H1 (cell line): ENCODE measurements around the gene H1-8. TPM values are rescaled to one million over a fixed set of nuclear protein-coding genes. Genes with fewer than 3 reads are reported as not detected.

Experiments
- CTCF ChIA-PET: fragments of 300-600 bp; sonication (Branson Sonifier 250); formaldehyde crosslinking; loops from one replicate; lab custom pipeline; 2021; ENCODE audit not compliant: partially characterized antibody; lab: Charles Lee
- POLR2A ChIA-PET: fragments of 300-600 bp; sonication (Branson Sonifier 250); formaldehyde crosslinking; loops from one replicate; lab custom pipeline; 2021; ENCODE audit warnings: inconsistent platforms; ENCODE audit not compliant: partially characterized antibody; lab: Charles Lee
- DNase-seq, 2 experiments: peaks; one replicate each; pipeline versions ENCODE4 v3.0.0 to v3.0.0-alpha.2; 2010 to 2022; ENCODE audit warnings: low spot score in 2 of 2, low read depth in 1 of 2, mixed read lengths in 1 of 2
- FAIRE-seq: peaks from 2 replicates; lab custom pipeline; 2011; peaks lifted over from hg19 to GRCh38; lab: Jason Lieb, UNC
- H2AFZ ChIP-seq: 2 replicates; pipeline ENCODE4 v1.8.1; 2012; ENCODE audit warnings: low read length, inconsistent platforms
- H2AK5ac ChIP-seq: 2 replicates; pipeline ENCODE4 v1.6.1; 2013; ENCODE audit warnings: low read depth, low read length
- H2BK120ac ChIP-seq: replicated peaks from 2 replicates; pipeline ENCODE3; 2013; ENCODE audit warnings: low read depth, low read length, inconsistent platforms
- H2BK12ac ChIP-seq: 2 replicates; pipeline ENCODE4 v1.6.1; 2013; ENCODE audit warnings: low read depth, low read length
- H2BK15ac ChIP-seq: 2 replicates; pipeline ENCODE4 v1.6.1; 2013; ENCODE audit warnings: low read length
- H2BK20ac ChIP-seq: 2 replicates; pipeline ENCODE4 v1.6.1; 2013; ENCODE audit warnings: low read length
- H2BK5ac ChIP-seq: 2 replicates; pipeline ENCODE4 v1.6.1; 2013; ENCODE audit warnings: low read depth, low read length
- H3K14ac ChIP-seq: 2 replicates; pipeline ENCODE4 v1.6.1; 2013; ENCODE audit warnings: inconsistent platforms; ENCODE audit not compliant: insufficient read length
- H3K18ac ChIP-seq: 2 replicates; pipeline ENCODE4 v1.6.1; 2013; ENCODE audit warnings: low read length; ENCODE audit errors: extremely low read depth
- H3K23ac ChIP-seq: 2 replicates; pipeline ENCODE4 v1.6.1; 2013; ENCODE audit warnings: inconsistent platforms; ENCODE audit not compliant: insufficient read length
- H3K23me2 ChIP-seq: 2 replicates; pipeline ENCODE4 v1.6.1; 2013; ENCODE audit warnings: low read depth, low read length
- H3K27ac ChIP-seq: 2 replicates; pipeline ENCODE4 v1.6.1; 2011; ENCODE audit warnings: low read depth, low read length, inconsistent platforms
- H3K27me3 ChIP-seq, 4 experiments: replicated peaks in 1 of 4; 1 replicate in 1 of 4; 2 replicates in 3 of 4; pipeline versions ENCODE4 v1.6.1 to v1.8.1; 2011 to 2013; ENCODE audit warnings: low read length in 3 of 4, mild to moderate bottlenecking in 3 of 4, inconsistent platforms in 2 of 4, mixed read lengths in 2 of 4, moderate library complexity in 1 of 4; ENCODE audit not compliant: control insufficient read depth in 3 of 4, insufficient read depth in 3 of 4; ENCODE audit errors: extremely low read depth in 1 of 4
- H3K36me3 ChIP-seq, 4 experiments: 2 replicates each; pipeline versions ENCODE4 v1.6.1 to v1.8.1; 2011 to 2013; ENCODE audit warnings: mild to moderate bottlenecking in 4 of 4, low read length in 3 of 4, moderate library complexity in 2 of 4, control low read depth in 1 of 4, inconsistent platforms in 1 of 4; ENCODE audit not compliant: insufficient read depth in 4 of 4, control insufficient read depth in 2 of 4
- H3K4ac ChIP-seq: replicated peaks from 2 replicates; pipeline ENCODE3; 2013; ENCODE audit warnings: low read length, low read depth, mixed read lengths, inconsistent platforms; ENCODE audit not compliant: insufficient read length
- H3K4me1 ChIP-seq, 4 experiments: replicated peaks in 1 of 4; 1 replicate in 1 of 4; 2 replicates in 3 of 4; pipeline versions ENCODE4 v1.6.1 to v1.8.1; 2011 to 2013; ENCODE audit warnings: low read length in 3 of 4, inconsistent platforms in 2 of 4, mixed read lengths in 1 of 4; ENCODE audit not compliant: insufficient read depth in 4 of 4, control insufficient read depth in 3 of 4
- H3K4me2 ChIP-seq, 2 experiments: 2 replicates each; pipeline versions ENCODE4 v1.6.1 to v1.8.1; 2011 to 2013; ENCODE audit warnings: low read depth in 2 of 2, low read length in 2 of 2, control low read depth in 1 of 2, inconsistent platforms in 1 of 2, mild to moderate bottlenecking in 1 of 2; ENCODE audit not compliant: insufficient read depth in 1 of 2
- H3K4me3 ChIP-seq, 4 experiments: fragments of 200-600, 300-600 bp in 1 of 4; sonication (generic), shearing (Covaris generic), sonication (Bioruptor Twin) in 1 of 4; 2 replicates each; pipeline versions ENCODE4 v1.5.1 to v1.8.1; 2011 to 2016; ENCODE audit warnings: low read length in 4 of 4, low read depth in 3 of 4, control low read depth in 2 of 4, inconsistent platforms in 2 of 4, mild to moderate bottlenecking in 2 of 4, mixed read lengths in 1 of 4, moderate library complexity in 1 of 4; ENCODE audit not compliant: insufficient read depth in 2 of 4; ENCODE audit errors: extremely low read depth in 1 of 4
- H3K56ac ChIP-seq: replicated peaks from 2 replicates; pipeline ENCODE3; 2013; ENCODE audit warnings: low read depth, mild to moderate bottlenecking, mixed read lengths, low read length, inconsistent platforms; ENCODE audit not compliant: insufficient read length
- H3K79me1 ChIP-seq: 2 replicates; pipeline ENCODE4 v1.6.1; 2013; ENCODE audit warnings: low read depth, low read length, control low read depth
- H3K79me2 ChIP-seq, 2 experiments: 2 replicates each; pipeline versions ENCODE4 v1.6.1 to v1.8.1; 2012 to 2013; ENCODE audit warnings: low read length in 2 of 2, mild to moderate bottlenecking in 2 of 2, inconsistent platforms in 1 of 2; ENCODE audit not compliant: insufficient read depth in 2 of 2, control insufficient read depth in 1 of 2
- H3K9ac ChIP-seq, 4 experiments: replicated peaks in 1 of 4; 1 replicate in 1 of 4; 2 replicates in 3 of 4; pipeline versions ENCODE4 v1.6.1 to v1.8.1; 2011 to 2013; ENCODE audit warnings: low read depth in 3 of 4, low read length in 3 of 4, control low read depth in 2 of 4, mild to moderate bottlenecking in 2 of 4, moderate library complexity in 2 of 4, inconsistent platforms in 1 of 4; ENCODE audit errors: extremely low read depth in 1 of 4
- H3K9me3 ChIP-seq, 2 experiments: 2 replicates each; pipeline versions ENCODE4 v1.6.1 to v1.8.1; 2012 to 2013; ENCODE audit warnings: mild to moderate bottlenecking in 2 of 2, moderate library complexity in 2 of 2, control low read depth in 1 of 2, inconsistent platforms in 1 of 2, low read depth in 1 of 2, low read length in 1 of 2, mixed read lengths in 1 of 2; ENCODE audit not compliant: insufficient read depth in 2 of 2
- H4K20me1 ChIP-seq, 2 experiments: replicated peaks in 1 of 2; 2 replicates each; pipeline versions ENCODE3 to v1.8.1; 2011 to 2013; ENCODE audit warnings: inconsistent platforms in 2 of 2, low read length in 2 of 2, mild to moderate bottlenecking in 1 of 2; ENCODE audit not compliant: insufficient read depth in 2 of 2, control insufficient read depth in 1 of 2
- H4K5ac ChIP-seq: 2 replicates; pipeline ENCODE4 v1.6.1; 2013; ENCODE audit warnings: low read length, low read depth, mixed read lengths, inconsistent platforms; ENCODE audit not compliant: insufficient read length
- H4K8ac ChIP-seq: 2 replicates; pipeline ENCODE4 v1.8.0; 2013; ENCODE audit warnings: mild to moderate bottlenecking, moderate library complexity, low read length, inconsistent platforms; ENCODE audit not compliant: insufficient read depth; ENCODE audit errors: extremely low read depth
- H4K91ac ChIP-seq: replicated peaks from 2 replicates; pipeline ENCODE3; 2013; ENCODE audit warnings: low read length, mixed read lengths, inconsistent platforms; ENCODE audit not compliant: insufficient read length
- ASH2L ChIP-seq: fragments of 200-600, 300-600 bp; sonication (generic); IDR thresholded peaks from one replicate; pipeline ENCODE4 v1.7.1; 2017; ENCODE audit warnings: low read length
- BACH1 ChIP-seq: IDR thresholded peaks from 2 replicates; pipeline ENCODE4 v1.6.1; 2012; ENCODE audit warnings: low read length, improper control_type of control experiment
- CTBP2 ChIP-seq: IDR thresholded peaks from 2 replicates; pipeline ENCODE4 v1.7.0; 2011; ENCODE audit warnings: borderline replicate concordance, mild to moderate bottlenecking, moderate library complexity, mixed read lengths, low read length; ENCODE audit not compliant: insufficient read depth, insufficient read length
- EGR1 ChIP-seq: IDR thresholded peaks from 2 replicates; pipeline ENCODE4 v1.6.1; 2011; ENCODE audit warnings: low read depth, low read length, borderline replicate concordance
- FOSL1 ChIP-seq: IDR thresholded peaks from 2 replicates; pipeline ENCODE4 v1.6.1; 2011; ENCODE audit warnings: mild to moderate bottlenecking, low read depth, low read length, moderate library complexity; ENCODE audit not compliant: insufficient read depth
- HDAC6 ChIP-seq: IDR thresholded peaks from one replicate; pipeline ENCODE4 v1.7.1; 2012; ENCODE audit warnings: low read depth, mild to moderate bottlenecking, inconsistent platforms, low read length, moderate library complexity
- MAFK ChIP-seq: IDR thresholded peaks from 2 replicates; pipeline ENCODE4 v1.6.1; 2012; ENCODE audit warnings: low read depth, mild to moderate bottlenecking, improper control_type of control experiment, low read length
- NRF1 ChIP-seq: IDR thresholded peaks from 2 replicates; pipeline ENCODE4 v1.6.1; 2011; ENCODE audit warnings: mild to moderate bottlenecking, low read depth, low read length, improper control_type of control experiment
- PHF8 ChIP-seq: fragments of 200-600 bp; sonication (generic); conservative IDR thresholded peaks from 2 replicates; pipeline ENCODE4 v1.7.1; 2012; ENCODE audit warnings: low read depth, mild to moderate bottlenecking, inconsistent platforms, low read length, moderate library complexity
- POLR2AphosphoS5 ChIP-seq: IDR thresholded peaks from 2 replicates; pipeline ENCODE4 v1.6.1; 2011; ENCODE audit warnings: low read depth, low read length
- SIRT6 ChIP-seq: IDR thresholded peaks from one replicate; pipeline ENCODE4 v1.7.1; 2012; ENCODE audit warnings: low read length, inconsistent platforms
- TEAD4 ChIP-seq: IDR thresholded peaks from 2 replicates; pipeline ENCODE4 v1.6.1; 2012; ENCODE audit warnings: low read depth, low read length, inconsistent platforms, mixed read lengths
- WGBS, 2 experiments: shearing (Covaris generic) in 1 of 2; methylation state at CpG; one replicate each; pipeline versions ENCODE4 v1.1.6 to v1.1.7; 2013 to 2015; ENCODE audit warnings: low lambda C conversion rate in 2 of 2, mixed read lengths in 2 of 2, inconsistent platforms in 1 of 2, low coverage in 1 of 2, missing lambda C conversion rate in 1 of 2; ENCODE audit not compliant: insufficient replicate concordance in 2 of 2, insufficient coverage in 1 of 2, insufficient read length in 1 of 2; ENCODE audit errors: extremely low coverage in 1 of 2, missing lambda C conversion rate in 1 of 2; 5-methylcytosine and 5-hydroxymethylcytosine counted together
- polyA plus RNA-seq, 7 experiments: library from polyadenylated mRNA; depleted of rRNA in 3 of 7; stranded (reverse) in 5 of 7; unstranded in 2 of 7; fragments of >200 nt in 5 of 7; fragments of 200-250 nt in 2 of 7; gene quantifications; 1 replicate in 5 of 7; 2 replicates in 1 of 7; 4 replicates in 1 of 7; pipeline versions ENCODE4 v1.2.1 to v1.2.3, GENCODE V29; 2011 to 2013; ENCODE audit warnings: missing spikeins in 2 of 7, mixed read lengths in 2 of 7
- total RNA-seq: library from RNA; stranded (reverse); fragmentation: NEBNext Ultra II Directional; extraction: Animal tissue kit (Norgen Biotek cat#: 25700); gene quantifications from 2 replicates; pipeline ENCODE4 v1.2.1, GENCODE V29; 2021

The H1-8 gene
- total and polyA plus RNA-seq, 2 of the 8 experiments (the other 6 are each of a cell fraction or from before 2014, with no cell fraction given) = not detected

DNA sequence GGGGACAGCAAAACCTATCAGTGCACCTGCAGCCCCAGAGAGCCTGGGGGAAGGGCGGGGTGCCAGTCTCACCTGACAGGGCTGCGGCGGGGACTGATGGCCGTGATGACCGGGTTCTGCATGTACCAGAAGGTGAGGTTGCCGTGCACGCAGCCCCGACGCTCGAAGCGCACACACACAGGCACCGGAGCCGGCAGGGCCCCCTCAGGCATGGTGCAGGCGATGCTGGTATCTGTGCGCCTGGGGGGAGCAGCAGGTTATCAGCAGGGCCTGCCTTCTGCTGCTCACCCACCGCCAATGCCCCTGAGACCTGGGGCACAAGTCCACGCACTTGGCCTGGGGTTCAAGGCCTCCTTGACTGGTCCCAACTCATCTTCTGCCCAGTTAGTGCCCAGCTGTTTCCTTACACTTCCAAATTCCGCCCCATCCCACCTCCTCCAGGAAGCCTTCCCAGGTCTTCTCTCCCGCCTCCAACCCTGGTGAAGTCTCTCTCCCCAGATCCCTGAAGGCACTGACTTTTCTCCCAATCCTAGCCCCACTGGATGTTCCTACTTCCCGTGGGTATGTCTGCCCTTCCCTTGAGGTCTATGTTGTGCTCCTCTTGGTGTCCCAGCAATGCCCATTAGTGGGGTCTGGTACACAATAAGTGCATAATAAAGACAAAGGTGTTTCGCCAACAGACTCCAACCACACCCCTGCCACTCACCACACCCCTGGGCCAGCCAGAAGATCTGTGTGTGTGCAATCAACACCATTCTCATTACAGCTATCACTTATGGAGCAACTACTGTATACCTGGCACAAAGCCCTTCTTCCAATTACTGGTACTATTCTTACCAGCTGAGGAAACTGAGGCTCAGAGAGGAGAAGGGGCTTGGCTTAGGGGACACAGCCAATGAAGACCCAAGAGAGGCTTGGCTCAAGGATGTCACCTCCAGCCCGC lies 28.9 kb downstream of the H1-8 start:
- no peak overlapping the region for H3K4ac ChIP-seq
- H3K23me2 ChIP-seq = no peaks in the 10 kb centered on the region
- no peak overlapping the region for H4K5ac ChIP-seq
- WGBS, 2 experiments = 94% methylated on average over 18 of the region's 22 CpGs; no CpG with 5 or more reads in 1 of the 2 experiments
- no peaks in the 10 kb centered on the region for H3K27me3 ChIP-seq
- no peak overlapping the region for H3K14ac ChIP-seq
- H2BK12ac ChIP-seq = no peak overlapping the region
- peaks cover 0 to 19% (median 2%) of the 10 kb centered on the region in 4 experiments; a peak in 4 of 7 replicates for H3K4me1 ChIP-seq
- no peak overlapping the region for H2AK5ac ChIP-seq
- H2BK120ac ChIP-seq = no peak overlapping the region
- no peaks in the 10 kb centered on the region for H3K9me3 ChIP-seq
- H3K23ac ChIP-seq = no peak overlapping the region
- H2BK5ac ChIP-seq = no peak overlapping the region
- H3K79me2 ChIP-seq = no peaks in the 10 kb centered on the region
- FAIRE-seq (no peak), DNase-seq (no peak)
- H4K20me1 ChIP-seq = peaks cover 0 to 2% of the 10 kb centered on the region in 2 experiments
- H3K27ac ChIP-seq = no peak overlapping the region
- no peaks in the 10 kb centered on the region for H3K36me3 ChIP-seq
- POLR2A ChIA-PET = interaction anchor here (1.3 kb wide), 1 partner anchor 10 kb away, joined by 3 read pairs; no protein-coding TSS in a partner anchor
- no peaks in the 10 kb centered on the region for H3K79me1 ChIP-seq
- H3K56ac ChIP-seq = no peak overlapping the region
- no peak overlapping the region for H2AFZ ChIP-seq
- no peak overlapping the region; the same call in 1 of the 2 replicates for H4K8ac ChIP-seq
- H3K4me2 ChIP-seq = no peak overlapping the region
- CTCF ChIA-PET = interaction anchor here (1.0 to 1.2 kb wide), 3 partner anchors 29 to 82 kb away, joined by 3 read pairs; partner anchors contain the start of gene H1-8
- H4K91ac ChIP-seq = no peak overlapping the region
- H3K4me3 ChIP-seq = no peak overlapping the region
- no peak overlapping the region for H2BK15ac ChIP-seq
- H3K9ac ChIP-seq = no peak overlapping the region
- no peak overlapping the region for H3K18ac ChIP-seq
- H2BK20ac ChIP-seq = no peak overlapping the region
- TF ChIP-seq NRF1 = no peak
- no peak for TF ChIP-seq HDAC6
- no peak for TF ChIP-seq BACH1
- no peak for TF ChIP-seq CTBP2
- no peak for TF ChIP-seq SIRT6
- TF ChIP-seq MAFK = no peak
- no peak for TF ChIP-seq POLR2AphosphoS5
- no peak for TF ChIP-seq FOSL1
- TF ChIP-seq PHF8 = no peak
- no peak for TF ChIP-seq TEAD4
- TF ChIP-seq ASH2L = no peak
- TF ChIP-seq EGR1 = no peak
